H9 (cell line): Measurements from ENCODE around the gene PSTPIP1. TPM values are rescaled to one million over a fixed set of nuclear protein-coding genes. Genes with fewer than 3 reads are reported as not detected.

ENCODE experiments used
- DNase-seq: peaks from one replicate; pipeline ENCODE4 v3.0.0-alpha.2; 2017
- H2AFZ ChIP-seq: one replicate; pipeline ENCODE4 v1.6.1; 2013; ENCODE audit warnings: mild to moderate bottlenecking, low read length, control low read depth, moderate library complexity
- H2AK5ac ChIP-seq: 2 replicates; pipeline ENCODE4 v1.6.1; 2013; ENCODE audit warnings: low read length, control low read depth, mixed read lengths; ENCODE audit not compliant: insufficient read length
- H2BK120ac ChIP-seq: one replicate; pipeline ENCODE4 v1.6.1; 2013; ENCODE audit warnings: low read depth, mild to moderate bottlenecking, low read length, control low read depth, inconsistent platforms; ENCODE audit not compliant: poor library complexity, severe bottlenecking
- H2BK12ac ChIP-seq: 2 replicates; pipeline ENCODE4 v1.6.1; 2013; ENCODE audit warnings: low read length, control low read depth, mixed read lengths, low read depth; ENCODE audit not compliant: insufficient read length
- H2BK15ac ChIP-seq: 2 replicates; pipeline ENCODE4 v1.6.1; 2013; ENCODE audit warnings: low read depth, low read length, control low read depth
- H2BK20ac ChIP-seq: one replicate; pipeline ENCODE4 v1.6.1; 2013; ENCODE audit warnings: low read depth, mild to moderate bottlenecking, low read length, control low read depth, inconsistent platforms; ENCODE audit not compliant: poor library complexity, severe bottlenecking
- H2BK5ac ChIP-seq: 2 replicates; pipeline ENCODE4 v1.6.1; 2013; ENCODE audit warnings: low read length, control low read depth, mixed read lengths; ENCODE audit not compliant: insufficient read length
- H3K14ac ChIP-seq: 2 replicates; pipeline ENCODE4 v1.6.1; 2013; ENCODE audit warnings: low read length, control low read depth; ENCODE audit not compliant: insufficient read depth
- H3K18ac ChIP-seq: 2 replicates; pipeline ENCODE4 v1.6.1; 2013; ENCODE audit warnings: low read depth, mild to moderate bottlenecking, mixed read lengths, low read length, control low read depth; ENCODE audit not compliant: insufficient read length
- H3K23ac ChIP-seq: 2 replicates; pipeline ENCODE4 v1.6.1; 2013; ENCODE audit warnings: low read length, control low read depth, mixed read lengths, low read depth; ENCODE audit not compliant: insufficient read length
- H3K23me2 ChIP-seq: 2 replicates; pipeline ENCODE4 v1.6.1; 2013; ENCODE audit warnings: low read depth, mild to moderate bottlenecking, mixed read lengths, low read length, control low read depth; ENCODE audit not compliant: insufficient read length, poor library complexity, severe bottlenecking
- H3K27ac ChIP-seq: 2 replicates; pipeline ENCODE4 v1.5.1; 2013; ENCODE audit warnings: low read length, control low read depth, mixed read lengths, low read depth; ENCODE audit not compliant: insufficient read length
- H3K27me3 ChIP-seq: 2 replicates; pipeline ENCODE4 v1.6.1; 2013; ENCODE audit warnings: low read length, control low read depth, inconsistent platforms; ENCODE audit not compliant: insufficient read depth
- H3K4ac ChIP-seq: 2 replicates; pipeline ENCODE4 v1.6.1; 2013; ENCODE audit warnings: low read depth, mild to moderate bottlenecking, control low read depth, inconsistent platforms, low read length, moderate library complexity
- H3K4me1 ChIP-seq: 2 replicates; pipeline ENCODE4 v1.6.1; 2013; ENCODE audit warnings: low read length, control low read depth, inconsistent platforms; ENCODE audit not compliant: insufficient read depth
- H3K4me2 ChIP-seq: 2 replicates; pipeline ENCODE4 v1.6.1; 2013; ENCODE audit warnings: low read length, control low read depth, mixed read lengths; ENCODE audit not compliant: insufficient read length, insufficient read depth
- H3K56ac ChIP-seq: 2 replicates; pipeline ENCODE4 v1.6.1; 2013; ENCODE audit warnings: low read depth, mild to moderate bottlenecking, mixed read lengths, low read length, control low read depth; ENCODE audit not compliant: insufficient read length
- H3K79me1 ChIP-seq: 2 replicates; pipeline ENCODE4 v1.6.1; 2013; ENCODE audit warnings: low read depth, mild to moderate bottlenecking, moderate library complexity, low read length, control low read depth, inconsistent platforms; ENCODE audit not compliant: insufficient read depth, poor library complexity, severe bottlenecking
- H3K79me2 ChIP-seq: 2 replicates; pipeline ENCODE4 v1.6.1; 2013; ENCODE audit warnings: low read length, control low read depth, inconsistent platforms; ENCODE audit not compliant: insufficient read depth
- H3K9ac ChIP-seq: 2 replicates; pipeline ENCODE4 v1.6.1; 2013; ENCODE audit warnings: low read length, control low read depth, mixed read lengths; ENCODE audit not compliant: insufficient read length; ENCODE audit errors: extremely low read depth
- H3K9me3 ChIP-seq: one replicate; pipeline ENCODE4 v1.6.1; 2013; ENCODE audit warnings: low read depth, low read length, inconsistent platforms; ENCODE audit not compliant: control insufficient read depth
- H3T11ph ChIP-seq: one replicate; pipeline ENCODE4 v1.6.1; 2013; ENCODE audit warnings: mild to moderate bottlenecking, low read length, control low read depth, inconsistent platforms
- H4K20me1 ChIP-seq: one replicate; pipeline ENCODE4 v1.6.1; 2013; ENCODE audit not compliant: control insufficient read depth, insufficient read length, insufficient read depth
- H4K5ac ChIP-seq: 2 replicates; pipeline ENCODE4 v1.6.1; 2013; ENCODE audit warnings: low read depth, mild to moderate bottlenecking, mixed read lengths, low read length, control low read depth; ENCODE audit not compliant: insufficient read length
- H4K8ac ChIP-seq: replicated peaks from 2 replicates; pipeline ENCODE4 v1.6.1; 2013; ENCODE audit warnings: low read length, control low read depth, mixed read lengths, low read depth; ENCODE audit not compliant: insufficient read length
- H4K91ac ChIP-seq: 2 replicates; pipeline ENCODE4 v1.6.1; 2013; ENCODE audit warnings: low read depth, mild to moderate bottlenecking, moderate library complexity, mixed read lengths, low read length, control low read depth; ENCODE audit not compliant: insufficient read length
- H3K27ac Mint-ChIP-seq, 3 experiments: 2 replicates in 2 of 3; 3 replicates in 1 of 3; pipeline ENCODE4 v1.8.0; 2020 to 2021; ENCODE audit warnings: mixed read lengths in 3 of 3, mild to moderate bottlenecking in 1 of 3, moderate library complexity in 1 of 3
- H3K27me3 Mint-ChIP-seq: 2 replicates; pipeline ENCODE4 v1.8.0; 2021; ENCODE audit warnings: low read depth, mild to moderate bottlenecking, moderate library complexity, mixed read lengths
- H3K36me3 Mint-ChIP-seq, 3 experiments: 2 replicates in 2 of 3; 3 replicates in 1 of 3; pipeline ENCODE4 v1.8.0; 2020 to 2021; ENCODE audit warnings: low read depth in 3 of 3, mixed read lengths in 3 of 3; ENCODE audit not compliant: insufficient read depth in 1 of 3
- H3K4me1 Mint-ChIP-seq, 2 experiments: 2 replicates each; pipeline ENCODE4 v1.8.0; 2020; ENCODE audit warnings: mixed read lengths in 2 of 2
- H3K4me3 Mint-ChIP-seq, 2 experiments: 2 replicates in 1 of 2; 3 replicates in 1 of 2; pipeline ENCODE4 v1.8.0; 2020 to 2021; ENCODE audit warnings: mild to moderate bottlenecking in 2 of 2, mixed read lengths in 2 of 2, moderate library complexity in 1 of 2
- H3K9me3 Mint-ChIP-seq, 2 experiments: 2 replicates in 1 of 2; 3 replicates in 1 of 2; pipeline ENCODE4 v1.8.0; 2020; ENCODE audit warnings: mild to moderate bottlenecking in 2 of 2, mixed read lengths in 2 of 2, moderate library complexity in 1 of 2
- WGBS: extraction: QIAGEN DNeasy Blood & Tissue Kit; methylation state at CpG from one replicate; pipeline ENCODE4 v1.1.7; 2013; ENCODE audit warnings: missing lambda C conversion rate, low lambda C conversion rate, mixed read lengths; ENCODE audit not compliant: insufficient read length; ENCODE audit errors: extremely low coverage; 5-methylcytosine and 5-hydroxymethylcytosine counted together
- total RNA-seq: library from RNA; stranded (reverse); gene quantifications from 2 replicates; pipeline ENCODE4 v1.2.1, GENCODE V29; 2021
- TF ChIP-seq, protein P1 (sequence below): fragments of 200-600 bp; sonication (generic); conservative IDR thresholded peaks from 3 replicates; pipeline ENCODE4 v1.8.0; 2021; ENCODE audit warnings: antibody characterized with exemption, mild to moderate bottlenecking

PSTPIP1 gene
- total RNA-seq, 1 experiment from 2014 or later, result 1.8 TPM

- Histone ChIP-seq H3K9ac (no peak overlapping the region), H2BK15ac (no peak overlapping the region), H4K5ac (no peak overlapping the region), H3K9me3 (no peaks in the 10 kb centered on the region), H3K27ac (no peak overlapping the region), H2BK20ac (no peak overlapping the region), H3K4ac (no peak overlapping the region), H2AK5ac (no peak overlapping the region), H2AFZ (no peak overlapping the region), H3K79me2 (no peaks in the 10 kb centered on the region), H2BK5ac (no peak overlapping the region), H3K4me1 (no peaks in the 10 kb centered on the region), H3K79me1 (no peaks in the 10 kb centered on the region), H3K18ac (no peak overlapping the region), H4K91ac (no peak overlapping the region), H2BK12ac (no peak overlapping the region), H3K4me2 (no peak overlapping the region), H3K27me3 (no peaks in the 10 kb centered on the region), H2BK120ac (no peak overlapping the region), H3K23ac (no peak overlapping the region), H3K23me2 (no peaks in the 10 kb centered on the region), H3K14ac (no peak overlapping the region), H3T11ph (no peak overlapping the region), H4K8ac (no peak overlapping the region), H3K56ac (no peak overlapping the region), H4K20me1 (no peaks in the 10 kb centered on the region)
- TF ChIP-seq, protein P1, sequence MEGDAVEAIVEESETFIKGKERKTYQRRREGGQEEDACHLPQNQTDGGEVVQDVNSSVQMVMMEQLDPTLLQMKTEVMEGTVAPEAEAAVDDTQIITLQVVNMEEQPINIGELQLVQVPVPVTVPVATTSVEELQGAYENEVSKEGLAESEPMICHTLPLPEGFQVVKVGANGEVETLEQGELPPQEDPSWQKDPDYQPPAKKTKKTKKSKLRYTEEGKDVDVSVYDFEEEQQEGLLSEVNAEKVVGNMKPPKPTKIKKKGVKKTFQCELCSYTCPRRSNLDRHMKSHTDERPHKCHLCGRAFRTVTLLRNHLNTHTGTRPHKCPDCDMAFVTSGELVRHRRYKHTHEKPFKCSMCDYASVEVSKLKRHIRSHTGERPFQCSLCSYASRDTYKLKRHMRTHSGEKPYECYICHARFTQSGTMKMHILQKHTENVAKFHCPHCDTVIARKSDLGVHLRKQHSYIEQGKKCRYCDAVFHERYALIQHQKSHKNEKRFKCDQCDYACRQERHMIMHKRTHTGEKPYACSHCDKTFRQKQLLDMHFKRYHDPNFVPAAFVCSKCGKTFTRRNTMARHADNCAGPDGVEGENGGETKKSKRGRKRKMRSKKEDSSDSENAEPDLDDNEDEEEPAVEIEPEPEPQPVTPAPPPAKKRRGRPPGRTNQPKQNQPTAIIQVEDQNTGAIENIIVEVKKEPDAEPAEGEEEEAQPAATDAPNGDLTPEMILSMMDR, result no peak
- Mint-ChIP-seq H3K4me1 (peaks cover 5 to 8% of the 10 kb centered on the region in 2 experiments), H3K27ac (no peak overlapping the region), H3K4me3 (no peak overlapping the region), H3K36me3 (no peaks in the 10 kb centered on the region), H3K9me3 (no peaks in the 10 kb centered on the region; a peak in 1 of 5 replicates), H3K27me3 (peaks cover 12% of the 10 kb centered on the region)
- DNase-seq, result no peak
- no CpG with 5 or more reads among the region's 2 CpGs for WGBS
These were observed 90.4 kb downstream of the PSTPIP1 start for GRCh38 chr15:77085297-77085696.

Other genes starting within 250 kb of the PSTPIP1 start
- 7.2 and 7.4 TPM in 2 replicates for gene SCAPER, start 89.8 kb upstream of the PSTPIP1 start, total RNA-seq
- 134 and 139 TPM in 2 replicates for gene RCN2, start 63.4 kb upstream of the PSTPIP1 start, total RNA-seq
- gene TSPAN3, start 76.0 kb downstream of the PSTPIP1 start, total RNA-seq, result 117 and 124 TPM in 2 replicates